B cell (primary cell): ENCODE results near the gene GUCY2D. TPM values are rescaled to one million over a fixed set of nuclear protein-coding genes. Genes with fewer than 3 reads are reported as not detected.

Experiments
- ATAC-seq: fragments of 200-7000 bp; cut with Tn5 transposase; one replicate; pipeline ENCODE4 v1.10.0; 2021; ENCODE audit warnings: low read depth, mild to moderate bottlenecking, moderate number of reproducible peaks, moderate library complexity
- CTCF ChIA-PET: fragments of 350-600 bp; sonication (Branson Sonifier 250); formaldehyde crosslinking; loops from one replicate; lab custom pipeline; 2021; ENCODE audit warnings: antibody characterized with exemption, inconsistent platforms; lab: Charles Lee
- POLR2A ChIA-PET: fragments of 350-600 bp; sonication (Branson Sonifier 250); formaldehyde crosslinking; loops from one replicate; lab custom pipeline; 2021; ENCODE audit warnings: antibody characterized with exemption; lab: Charles Lee
- DNase-seq: peaks from one replicate; pipeline ENCODE4 v3.0.0; 2013
- H2AFZ ChIP-seq: 2 replicates; pipeline ENCODE4 v1.6.1; 2012; ENCODE audit warnings: mild to moderate bottlenecking, low read depth, low read length; ENCODE audit not compliant: insufficient read depth, poor library complexity, severe bottlenecking
- H3K27ac ChIP-seq, 2 donors: 1 replicate in 1 of 2; 2 replicates in 1 of 2; pipeline ENCODE4 v1.5.1; 2012 to 2013; ENCODE audit warnings: low read length in 2 of 2, mild to moderate bottlenecking in 2 of 2, moderate library complexity in 1 of 2
- H3K27me3 ChIP-seq, 4 experiments: fragments of 200-600 bp in 1 of 4; sonication (generic) in 1 of 4; replicated peaks in 1 of 4; 1 replicate in 2 of 4; 2 replicates in 2 of 4; pipeline versions ENCODE4 v1.6.1 to v1.7.0; 2013 to 2016; ENCODE audit warnings: low read length in 3 of 4, mild to moderate bottlenecking in 2 of 4, mixed read lengths in 1 of 4, moderate library complexity in 1 of 4; ENCODE audit not compliant: insufficient read depth in 4 of 4, control insufficient read depth in 3 of 4; ENCODE audit errors: control extremely low read depth in 1 of 4
- H3K36me3 ChIP-seq, 2 experiments: replicated peaks in 1 of 2; 1 replicate in 1 of 2; 2 replicates in 1 of 2; pipeline versions ENCODE4 v1.6.1 to v1.7.1; 2013; ENCODE audit warnings: low read length in 1 of 2; ENCODE audit not compliant: insufficient read depth in 2 of 2, control insufficient read depth in 1 of 2; ENCODE audit errors: control extremely low read depth in 1 of 2, extremely low read depth in 1 of 2
- H3K4me1 ChIP-seq, 2 donors: fragments of 200-600 bp in 1 of 2; sonication (generic) in 1 of 2; 1 replicate in 1 of 2; 2 replicates in 1 of 2; pipeline versions ENCODE4 v1.5.1 to v1.6.1; 2013 to 2017; ENCODE audit warnings: low read length in 2 of 2; ENCODE audit not compliant: control insufficient read depth in 2 of 2, insufficient read depth in 2 of 2
- H3K4me2 ChIP-seq: replicated peaks from 2 replicates; pipeline ENCODE3; 2012; ENCODE audit warnings: mild to moderate bottlenecking, low read depth, low read length; ENCODE audit not compliant: poor library complexity, severe bottlenecking
- H3K4me3 ChIP-seq, 5 experiments: fragments of 200-600 bp in 1 of 5; sonication (generic) in 1 of 5; 1 replicate in 3 of 5; 2 replicates in 2 of 5; pipeline versions ENCODE4 v1.5.1 to v1.7.0; 2011 to 2016; ENCODE audit warnings: low read length in 4 of 5, mild to moderate bottlenecking in 4 of 5, low read depth in 2 of 5, control low read depth in 1 of 5, moderate library complexity in 1 of 5; ENCODE audit not compliant: insufficient read depth in 1 of 5; ENCODE audit errors: control extremely low read depth in 1 of 5, extremely low read depth in 1 of 5
- H3K79me2 ChIP-seq: fragments of 200-600 bp; sonication (generic); one replicate; pipeline ENCODE4 v1.6.0; 2016; ENCODE audit warnings: low read length; ENCODE audit not compliant: control insufficient read depth, insufficient read depth
- H3K9ac ChIP-seq: fragments of 200-600 bp; sonication (generic); 2 replicates; pipeline ENCODE4 v1.6.1; 2017; ENCODE audit warnings: mild to moderate bottlenecking, low read length, moderate library complexity
- H3K9me3 ChIP-seq, 3 donors: one replicate each; pipeline versions ENCODE4 v1.6.1 to v1.7.1; 2013; ENCODE audit warnings: low read length in 2 of 3; ENCODE audit not compliant: control insufficient read depth in 2 of 3, insufficient read depth in 1 of 3; ENCODE audit errors: control extremely low read depth in 1 of 3
- H4K20me1 ChIP-seq: 2 replicates; pipeline ENCODE4 v1.6.0; 2012; ENCODE audit warnings: mild to moderate bottlenecking, low read length; ENCODE audit not compliant: insufficient read depth, control insufficient read depth, poor library complexity, severe bottlenecking
- H3K27ac Mint-ChIP-seq: one replicate; pipeline ENCODE4 v1.8.0; 2021; ENCODE audit warnings: mixed read lengths
- H3K27me3 Mint-ChIP-seq: one replicate; pipeline ENCODE4 v1.8.0; 2021; ENCODE audit warnings: mixed read lengths
- H3K4me1 Mint-ChIP-seq: one replicate; pipeline ENCODE4 v1.8.0; 2021; ENCODE audit warnings: mixed read lengths
- H3K4me3 Mint-ChIP-seq: one replicate; pipeline ENCODE4 v1.8.0; 2021; ENCODE audit warnings: mixed read lengths
- H3K9me3 Mint-ChIP-seq: one replicate; pipeline ENCODE4 v1.8.0; 2022; ENCODE audit warnings: mixed read lengths; ENCODE audit not compliant: insufficient read depth
- EZH2 ChIP-seq: IDR thresholded peaks from 2 replicates; pipeline ENCODE4 v1.6.1; 2012; ENCODE audit warnings: borderline replicate concordance, low read depth, mild to moderate bottlenecking, moderate library complexity, low read length; ENCODE audit not compliant: insufficient read depth, poor library complexity, severe bottlenecking
- WGBS: methylation state at CpG from one replicate; pipeline ENCODE4 v1.1.5; 2013; ENCODE audit warnings: missing lambda C conversion rate; ENCODE audit not compliant: insufficient coverage; 5-methylcytosine and 5-hydroxymethylcytosine counted together
- intact Hi-C: fragments of 100-400 bp; cut with micrococcal nuclease; formaldehyde crosslinking; loops from one replicate; pipeline ENCODE4 v1.10.0; 2022
- polyA plus RNA-seq: library from polyadenylated mRNA; depleted of rRNA; stranded (reverse); fragments of >200 nt; gene quantifications from 2 replicates; pipeline ENCODE4 v1.2.3, GENCODE V29; 2012
- total RNA-seq, 2 donors: library from RNA; stranded (reverse); fragments of 120-200 nt in 1 of 2; gene quantifications; 1 replicate in 1 of 2; 2 replicates in 1 of 2; pipeline versions ENCODE4 v1.2.3 to v1.2.4, GENCODE V29; 2013 to 2022
- TF ChIP-seq, protein P1 (sequence below): fragments of 200-600 bp; IDR thresholded peaks from one replicate; pipeline ENCODE4 v1.8.0; 2022; ENCODE audit warnings: antibody characterized with exemption, mild to moderate bottlenecking

The GUCY2D gene
- total and polyA plus RNA-seq, 2 donors (not counting 1 experiment from before 2014, with no cell fraction given) = not detected

DNA sequence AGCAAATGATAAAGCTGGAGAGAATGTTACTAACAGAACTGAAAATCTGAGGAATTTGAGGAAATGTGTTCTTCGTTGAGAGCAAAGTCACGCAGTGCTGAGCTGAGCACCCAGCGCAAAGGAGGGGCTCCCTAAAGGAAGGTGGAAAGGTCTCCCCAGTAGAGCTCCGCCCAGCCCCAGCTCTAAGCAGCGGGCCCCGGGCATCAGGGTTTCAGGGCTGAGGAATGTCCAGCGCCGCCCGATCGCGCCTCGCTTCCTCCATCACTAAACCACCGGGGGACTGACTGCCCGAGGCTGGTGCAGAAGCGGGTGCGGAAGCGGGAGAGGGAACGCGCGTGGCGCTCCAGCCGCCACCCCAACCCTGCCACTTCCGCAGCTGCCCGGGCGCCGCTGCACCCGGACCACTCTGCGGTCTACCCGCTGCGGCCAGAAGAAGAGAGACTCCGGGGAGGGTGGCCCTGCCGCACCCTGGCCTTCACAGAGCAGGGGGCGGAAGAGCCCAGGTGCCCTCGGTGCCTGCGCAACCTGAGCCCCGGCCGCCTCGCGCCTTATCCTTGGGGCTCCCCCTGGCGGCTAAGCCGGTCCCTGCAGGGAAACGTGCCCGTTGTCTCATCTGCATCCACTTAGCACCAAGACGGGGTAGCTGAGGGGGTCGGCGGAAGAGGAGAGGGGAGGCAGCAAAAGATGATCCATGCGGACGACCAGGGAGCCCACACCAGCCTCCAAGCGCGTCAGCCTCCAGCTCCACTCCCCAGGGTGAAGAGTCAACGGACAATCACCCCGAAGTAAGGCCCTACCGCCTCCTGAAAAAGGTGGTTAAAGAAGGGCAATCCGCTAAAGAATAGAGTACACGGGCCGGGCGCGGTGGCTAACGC lies 12.4 kb upstream of the GUCY2D start:
- CTCF ChIA-PET = interaction anchor here (0.7 to 9.8 kb wide), 56 partner anchors 8 to 558 kb away, joined by 3 to 284 read pairs (median 5); partner anchors contain the start of genes CNTROB, GUCY2D, KCNAB3 and KDM6B
- Mint-ChIP-seq H3K4me1 (peaks cover 23% of the 10 kb centered on the region), H3K27me3 (peaks cover 8% of the 10 kb centered on the region), H3K27ac (peak overlapping the region; percentile 86), H3K4me3 (peak overlapping the region; percentile 80), H3K9me3 (no peaks in the 10 kb centered on the region)
- intact Hi-C loops = loop anchor here (1.0 kb wide), 5 partner anchors 67 to 247 kb away; no protein-coding TSS in a partner anchor
- H4K20me1 ChIP-seq = no peaks in the 10 kb centered on the region
- no peaks in the 10 kb centered on the region for H3K9me3 ChIP-seq
- no peak for TF ChIP-seq EZH2
- TF ChIP-seq, protein P1, sequence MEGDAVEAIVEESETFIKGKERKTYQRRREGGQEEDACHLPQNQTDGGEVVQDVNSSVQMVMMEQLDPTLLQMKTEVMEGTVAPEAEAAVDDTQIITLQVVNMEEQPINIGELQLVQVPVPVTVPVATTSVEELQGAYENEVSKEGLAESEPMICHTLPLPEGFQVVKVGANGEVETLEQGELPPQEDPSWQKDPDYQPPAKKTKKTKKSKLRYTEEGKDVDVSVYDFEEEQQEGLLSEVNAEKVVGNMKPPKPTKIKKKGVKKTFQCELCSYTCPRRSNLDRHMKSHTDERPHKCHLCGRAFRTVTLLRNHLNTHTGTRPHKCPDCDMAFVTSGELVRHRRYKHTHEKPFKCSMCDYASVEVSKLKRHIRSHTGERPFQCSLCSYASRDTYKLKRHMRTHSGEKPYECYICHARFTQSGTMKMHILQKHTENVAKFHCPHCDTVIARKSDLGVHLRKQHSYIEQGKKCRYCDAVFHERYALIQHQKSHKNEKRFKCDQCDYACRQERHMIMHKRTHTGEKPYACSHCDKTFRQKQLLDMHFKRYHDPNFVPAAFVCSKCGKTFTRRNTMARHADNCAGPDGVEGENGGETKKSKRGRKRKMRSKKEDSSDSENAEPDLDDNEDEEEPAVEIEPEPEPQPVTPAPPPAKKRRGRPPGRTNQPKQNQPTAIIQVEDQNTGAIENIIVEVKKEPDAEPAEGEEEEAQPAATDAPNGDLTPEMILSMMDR = peak; percentile 99
- H3K4me3 ChIP-seq = peak overlapping the region in 4 of 5 experiments; percentile 65 to 70 (median 68)
- WGBS = 2% methylated on average over 55 of the region's 59 CpGs
- H3K4me1 ChIP-seq = peaks cover 8 to 19% of the 10 kb centered on the region in 2 donors
- no peaks in the 10 kb centered on the region for H3K36me3 ChIP-seq
- peak overlapping the region; percentile 92 for H2AFZ ChIP-seq
- H3K9ac ChIP-seq = peak overlapping the region; percentile 68
- peaks cover 0 to 6% (median 0%) of the 10 kb centered on the region in 4 experiments for H3K27me3 ChIP-seq
- H3K79me2 ChIP-seq = no peaks in the 10 kb centered on the region
- ATAC-seq (peak; percentile 94), DNase-seq (peak; percentile 93)
- H3K4me2 ChIP-seq = peak overlapping the region; percentile 89
- POLR2A ChIA-PET = interaction anchor here (0.5 to 1.5 kb wide), 6 partner anchors 12 to 180 kb away, joined by 3 to 7 read pairs (median 4); partner anchors contain the start of gene GUCY2D
- peak overlapping the region; percentile 27 to 49 for H3K27ac ChIP-seq
